ENCODE data around the gene ZNF750.

The ZNF750 gene

GRCh38 chr17:82860606-82861392 is 21.0 kb upstream of the ZNF750 start:
- Histone ChIP-seq H3K27me3 (ENCODE audit: insufficient read depth, low read length) (no peaks in the 10 kb centered on the region), H3K4me3 (ENCODE audit: low read depth, low read length, poor library complexity, severe bottlenecking) (peak overlapping the region; percentile 30), H3K4me1 (ENCODE audit: insufficient read depth, low read length, severe bottlenecking) (peaks cover 65% of the 10 kb centered on the region), H3K79me2 (ENCODE audit: insufficient read depth, low read length) (no peaks in the 10 kb centered on the region), H3K4me2 (ENCODE audit: low read length) (peak overlapping the region; percentile 44), H3K9me3 (ENCODE audit: low read length) (no peaks in the 10 kb centered on the region), H4K20me1 (ENCODE audit: insufficient read depth, low read length) (no peaks in the 10 kb centered on the region), H3K27ac (ENCODE audit: low read depth, low read length, poor library complexity, severe bottlenecking) (peak overlapping the region; percentile 37), H3K9ac (ENCODE audit: low read length) (peak overlapping the region; percentile 6; the same call in 1 of the 2 replicates), H3K36me3 (ENCODE audit: insufficient read depth, low read length) (no peaks in the 10 kb centered on the region), H3F3A (ENCODE audit: insufficient read depth, low read length) (no peaks in the 10 kb centered on the region), H3K9me2 (ENCODE audit: low read depth, low read length) (no peaks in the 10 kb centered on the region), H2AFZ (ENCODE audit: low read length) (no peak overlapping the region)
- TF ChIP-seq CTCF (IDR thresholded peaks at IDR 0.05; ENCODE audit: low read length) (no peak), EZH2 (IDR thresholded peaks at IDR 0.05; ENCODE audit: borderline replicate concordance, low read length) (no peak)

GRCh38 chr17:82859431-82860403 is 19.9 kb upstream of the ZNF750 start:
- peak overlapping the region; percentile 30 for H3K4me3 ChIP-seq (ENCODE audit: low read depth, low read length, poor library complexity, severe bottlenecking)
- H4K20me1 ChIP-seq (ENCODE audit: insufficient read depth, low read length): no peaks in the 10 kb centered on the region
- peak overlapping the region; percentile 70 for H3K27ac ChIP-seq (ENCODE audit: low read depth, low read length, poor library complexity, severe bottlenecking)
- no peaks in the 10 kb centered on the region for H3F3A ChIP-seq (ENCODE audit: insufficient read depth, low read length)
- no peaks in the 10 kb centered on the region; the same call in 1 of the 2 replicates for H3K36me3 ChIP-seq (ENCODE audit: insufficient read depth, low read length)
- TF ChIP-seq EZH2 (IDR thresholded peaks at IDR 0.05; ENCODE audit: borderline replicate concordance, low read length) (no peak), CTCF (IDR thresholded peaks at IDR 0.05; ENCODE audit: low read length) (no peak)
- no peaks in the 10 kb centered on the region for H3K27me3 ChIP-seq (ENCODE audit: insufficient read depth, low read length)
- no peaks in the 10 kb centered on the region for H3K9me2 ChIP-seq (ENCODE audit: low read depth, low read length)
- H3K4me2 ChIP-seq (ENCODE audit: low read length): peak overlapping the region; percentile 44
- no peaks in the 10 kb centered on the region for H3K9me3 ChIP-seq (ENCODE audit: low read length)
- H3K9ac ChIP-seq (ENCODE audit: low read length): peak overlapping the region; percentile 24; the same call in 1 of the 2 replicates
- no peaks in the 10 kb centered on the region for H3K79me2 ChIP-seq (ENCODE audit: insufficient read depth, low read length)
- no peak overlapping the region for H2AFZ ChIP-seq (ENCODE audit: low read length)
- peaks cover 54% of the 10 kb centered on the region for H3K4me1 ChIP-seq (ENCODE audit: insufficient read depth, low read length, severe bottlenecking)

GRCh38 chr17:82858376-82859126 is 18.7 kb upstream of the ZNF750 start:
- Histone ChIP-seq H3K4me1 (ENCODE audit: insufficient read depth, low read length, severe bottlenecking) (peaks cover 43% of the 10 kb centered on the region), H3K4me3 (ENCODE audit: low read depth, low read length, poor library complexity, severe bottlenecking) (no peak overlapping the region), H3K4me2 (ENCODE audit: low read length) (no peak overlapping the region), H3K79me2 (ENCODE audit: insufficient read depth, low read length) (no peaks in the 10 kb centered on the region), H4K20me1 (ENCODE audit: insufficient read depth, low read length) (no peaks in the 10 kb centered on the region), H3K9me2 (ENCODE audit: low read depth, low read length) (no peaks in the 10 kb centered on the region), H3K9ac (ENCODE audit: low read length) (no peak overlapping the region), H3K27ac (ENCODE audit: low read depth, low read length, poor library complexity, severe bottlenecking) (no peak overlapping the region), H3K27me3 (ENCODE audit: insufficient read depth, low read length) (no peaks in the 10 kb centered on the region), H3K9me3 (ENCODE audit: low read length) (no peaks in the 10 kb centered on the region), H3K36me3 (ENCODE audit: insufficient read depth, low read length) (no peaks in the 10 kb centered on the region; the same call in 1 of the 2 replicates), H2AFZ (ENCODE audit: low read length) (no peak overlapping the region), H3F3A (ENCODE audit: insufficient read depth, low read length) (no peaks in the 10 kb centered on the region)
- TF ChIP-seq EZH2 (IDR thresholded peaks at IDR 0.05; ENCODE audit: borderline replicate concordance, low read length) (no peak), CTCF (IDR thresholded peaks at IDR 0.05; ENCODE audit: low read length) (no peak)

Data from OCI-LY1 (cell line).